GM13977 (cell line): Measurements from ENCODE around the gene ABCC9.

Experiments
- DNase-seq: peaks from one replicate; pipeline ENCODE4 v3.0.0; 2012; ENCODE audit warnings: low spot score
- CTCF ChIP-seq: IDR thresholded peaks from 2 replicates; pipeline ENCODE4 v1.5.1; 2012; ENCODE audit warnings: mild to moderate bottlenecking, control low read depth; ENCODE audit not compliant: insufficient read depth; ENCODE audit errors: extremely low read depth, missing control alignments
- in situ Hi-C: fragments of 300-500 bp; cut with MboI; formaldehyde crosslinking; loops from one replicate; pipeline ENCODE4 v1.12.0; 2022; ENCODE audit warnings: low sequenced_read_pairs, low pct_unique_long_range_greater_than_20kb, mixed read lengths, inconsistent platforms; ENCODE audit not compliant: unreplicated experiment

ABCC9 gene

GRCh38 chr12:21962236-21962635 lies 21.0 kb upstream of the ABCC9 start:
- no peak for DNase-seq
- in situ Hi-C loops, result no loop called here
- TF ChIP-seq CTCF, result no peak

GRCh38 chr12:21950649-21951048 lies 9.4 kb upstream of the ABCC9 start:
- no peak for DNase-seq
- no peak for TF ChIP-seq CTCF
- in situ Hi-C loops, result no loop called here

- in situ Hi-C loops, result no loop called here
- no peak for DNase-seq
- TF ChIP-seq CTCF, result no peak
Observed at GRCh38 chr12:21949036-21949435, 7.8 kb upstream of the ABCC9 start.

- DNase-seq, result no peak
- no peak for TF ChIP-seq CTCF
- in situ Hi-C loops, result no loop called here
Observed at GRCh38 chr12:21946983-21947382, 5.8 kb upstream of the ABCC9 start.

- in situ Hi-C loops, result no loop called here
- TF ChIP-seq CTCF, result no peak
- DNase-seq, result no peak
Observed at GRCh38 chr12:21945002-21945401, 3.8 kb upstream of the ABCC9 start.

- DNase-seq, result no peak
- no peak for TF ChIP-seq CTCF
- in situ Hi-C loops, result no loop called here
Observed at GRCh38 chr12:21942377-21942703, 1.1 kb upstream of the ABCC9 start.
